Transverse colon (tissue), 3 donors: ENCODE results near the gene HSD17B13.

Experiments used
- CTCF ChIP-seq, 5 experiments: fragments of 200-600 bp in 3 of 5; fragments of 450-650 bp in 2 of 5; sonication (generic) in 3 of 5; IDR thresholded peaks; 1 replicate in 2 of 5; 2 replicates in 3 of 5; pipeline ENCODE4 v1.5.1; 2016 to 2017; ENCODE audit warnings: antibody characterized with exemption in 5 of 5, inconsistent platforms in 3 of 5, mild to moderate bottlenecking in 2 of 5, moderate library complexity in 1 of 5
- EP300 ChIP-seq: sonication (generic); formaldehyde crosslinking; IDR thresholded peaks from one replicate; pipeline ENCODE4 v1.6.1; 2017; ENCODE audit warnings: antibody characterized with exemption, low read depth

- no peak for TF ChIP-seq CTCF (IDR thresholded peaks at IDR 0.05)
- TF ChIP-seq EP300, result no peak
These were observed 55.7 kb downstream of the HSD17B13 start for GRCh38 chr4:87266986-87267385.
